K562 (cell line): ENCODE measurements around the gene INTS6. TPM values are rescaled to one million over a fixed set of nuclear protein-coding genes. Genes with fewer than 3 reads are reported as not detected.

Experiments used
- DIDO1 ChIP-seq: fragments of 450-650 bp; IDR thresholded peaks from 2 replicates; pipeline ENCODE4 v1.6.1; 2016; ENCODE audit warnings: low read depth, missing biosample characterization, missing genetic modification characterization
- ESRRB ChIP-seq: fragments of 250-450 bp; sonication (Bioruptor Pico); IDR thresholded peaks from 2 replicates; pipeline ENCODE4 v1.5.0; 2020; ENCODE audit warnings: mild to moderate bottlenecking, moderate library complexity, borderline replicate concordance
- FOXK2 ChIP-seq, 2 experiments: fragments of 450-650 bp; IDR thresholded peaks in 1 of 2; conservative IDR thresholded peaks in 1 of 2; 2 replicates each; pipeline ENCODE4 v1.6.1; 2016; ENCODE audit warnings: low read depth in 2 of 2, mild to moderate bottlenecking in 1 of 2
- HDAC3 ChIP-seq: fragments of 450-650 bp; IDR thresholded peaks from 2 replicates; pipeline ENCODE4 v1.6.1; 2018; ENCODE audit warnings: borderline replicate concordance, mild to moderate bottlenecking, moderate library complexity; ENCODE audit not compliant: partially characterized antibody
- HNRNPLL ChIP-seq: fragments of 200-400 bp; formaldehyde crosslinking; IDR thresholded peaks from 2 replicates; pipeline ENCODE4 v1.6.1; 2017; ENCODE audit warnings: low read length, low read depth, mild to moderate bottlenecking; ENCODE audit not compliant: poor library complexity, severe bottlenecking
- MTF1 ChIP-seq: fragments of 250-450 bp; sonication (Bioruptor Pico); IDR thresholded peaks from 2 replicates; pipeline ENCODE4 v1.9.0; 2021; ENCODE audit warnings: moderate library complexity, mild to moderate bottlenecking, inconsistent platforms, borderline replicate concordance
- PHB ChIP-seq: fragments of 250-450 bp; sonication (Bioruptor Pico); IDR thresholded peaks from 2 replicates; pipeline ENCODE4 v1.5.0; 2021
- RUNX1 ChIP-seq: sonication (generic); IDR thresholded peaks from 2 replicates; pipeline ENCODE4 v1.6.1; 2016; ENCODE audit warnings: antibody characterized with exemption, low read depth
- ZBED1 ChIP-seq: IDR thresholded peaks from 2 replicates; pipeline ENCODE4 v1.6.1; 2014
- ZNF140 ChIP-seq: fragments of 250-450 bp; sonication (Bioruptor Pico); IDR thresholded peaks from 2 replicates; pipeline ENCODE4 v1.8.0; 2021; ENCODE audit warnings: moderate library complexity, mild to moderate bottlenecking, inconsistent platforms
- polyA plus RNA-seq, 8 experiments: library from polyadenylated mRNA; depleted of rRNA in 4 of 8; stranded (reverse) in 5 of 8; unstranded in 3 of 8; fragments of >200 nt; fragmentation: Nextera tagmentation in 2 of 8; fragmentation: Illumina TruSeq in 1 of 8; extraction: Ambion mirVana in 2 of 8; extraction: Trizol in 1 of 8; gene quantifications; 2 replicates each; pipeline versions ENCODE4 v1.2.1 to v1.2.3, GENCODE V29; 2011 to 2014; ENCODE audit warnings: inconsistent platforms in 1 of 8, missing spikeins in 1 of 8
- total RNA-seq, 7 experiments: library from RNA; depleted of rRNA in 6 of 7; stranded (reverse); fragments of >200 nt in 6 of 7; fragmentation: Illumina TruSeq in 2 of 7; extraction: Trizol in 2 of 7; gene quantifications; 2 replicates each; pipeline versions ENCODE4 v1.2.1 to v1.2.3, GENCODE V29; 2011 to 2021; ENCODE audit warnings: low replicate concordance in 1 of 7
- TF ChIP-seq, protein P1 (sequence below), 2 experiments: IDR thresholded peaks; 2 replicates each; pipeline ENCODE4 v1.6.1; 2012; ENCODE audit warnings: improper control_type of control experiment in 2 of 2, low read depth in 2 of 2, low read length in 2 of 2, borderline replicate concordance in 1 of 2
- TF ChIP-seq, protein P2 (sequence below), 2 experiments: IDR thresholded peaks; 2 replicates each; pipeline ENCODE4 v1.6.1; 2011; ENCODE audit warnings: borderline replicate concordance in 1 of 2, control low read depth in 1 of 2, low read depth in 1 of 2, low read length in 1 of 2, mild to moderate bottlenecking in 1 of 2, mixed read lengths in 1 of 2, moderate library complexity in 1 of 2; ENCODE audit not compliant: insufficient read depth in 1 of 2, insufficient read length in 1 of 2, poor library complexity in 1 of 2, severe bottlenecking in 1 of 2; ENCODE audit errors: extremely low read depth in 1 of 2
- TF ChIP-seq, protein P3 (sequence below): fragments of 450-650 bp; IDR thresholded peaks from 2 replicates; pipeline ENCODE4 v1.6.1; 2016; ENCODE audit warnings: antibody characterized with exemption

Gene INTS6
- total and polyA plus RNA-seq, 9 of the 15 experiments (the other 6 are each of a cell fraction or from before 2014, with no cell fraction given), result 3.7 to 29.8 (median 16.1) TPM

GRCh38 chr13:51453959-51454703, 1.3 kb upstream of the INTS6 start (continued):
- TF ChIP-seq, protein P1, sequence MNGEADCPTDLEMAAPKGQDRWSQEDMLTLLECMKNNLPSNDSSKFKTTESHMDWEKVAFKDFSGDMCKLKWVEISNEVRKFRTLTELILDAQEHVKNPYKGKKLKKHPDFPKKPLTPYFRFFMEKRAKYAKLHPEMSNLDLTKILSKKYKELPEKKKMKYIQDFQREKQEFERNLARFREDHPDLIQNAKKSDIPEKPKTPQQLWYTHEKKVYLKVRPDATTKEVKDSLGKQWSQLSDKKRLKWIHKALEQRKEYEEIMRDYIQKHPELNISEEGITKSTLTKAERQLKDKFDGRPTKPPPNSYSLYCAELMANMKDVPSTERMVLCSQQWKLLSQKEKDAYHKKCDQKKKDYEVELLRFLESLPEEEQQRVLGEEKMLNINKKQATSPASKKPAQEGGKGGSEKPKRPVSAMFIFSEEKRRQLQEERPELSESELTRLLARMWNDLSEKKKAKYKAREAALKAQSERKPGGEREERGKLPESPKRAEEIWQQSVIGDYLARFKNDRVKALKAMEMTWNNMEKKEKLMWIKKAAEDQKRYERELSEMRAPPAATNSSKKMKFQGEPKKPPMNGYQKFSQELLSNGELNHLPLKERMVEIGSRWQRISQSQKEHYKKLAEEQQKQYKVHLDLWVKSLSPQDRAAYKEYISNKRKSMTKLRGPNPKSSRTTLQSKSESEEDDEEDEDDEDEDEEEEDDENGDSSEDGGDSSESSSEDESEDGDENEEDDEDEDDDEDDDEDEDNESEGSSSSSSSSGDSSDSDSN (IDR thresholded peaks at IDR 0.05; ENCODE audit: borderline replicate concordance in 1 of 2, low read depth in 2 of 2, low read length in 2 of 2), result no peak
- TF ChIP-seq ESRRB (CRISPR knock-in tag) (no peak), MTF1 (CRISPR knock-in tag) (no peak), HDAC3 (no peak), RUNX1 (no peak), ZNF140 (no peak), PHB (no peak), DIDO1 (tag) (no peak), ZBED1 (no peak), HNRNPLL (peak; percentile 50), FOXK2 (conservative IDR thresholded peaks at IDR 0.05 in 1 of 2, IDR thresholded peaks at IDR 0.05 in 1 of 2; ENCODE audit: low read depth in 2 of 2) (no peak)
- TF ChIP-seq, protein P2, sequence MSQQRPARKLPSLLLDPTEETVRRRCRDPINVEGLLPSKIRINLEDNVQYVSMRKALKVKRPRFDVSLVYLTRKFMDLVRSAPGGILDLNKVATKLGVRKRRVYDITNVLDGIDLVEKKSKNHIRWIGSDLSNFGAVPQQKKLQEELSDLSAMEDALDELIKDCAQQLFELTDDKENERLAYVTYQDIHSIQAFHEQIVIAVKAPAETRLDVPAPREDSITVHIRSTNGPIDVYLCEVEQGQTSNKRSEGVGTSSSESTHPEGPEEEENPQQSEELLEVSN (IDR thresholded peaks at IDR 0.05; ENCODE audit: borderline replicate concordance in 1 of 2, extremely low read depth in 1 of 2, insufficient read depth in 1 of 2, insufficient read length in 1 of 2, low read depth in 1 of 2, low read length in 1 of 2, poor library complexity in 1 of 2, severe bottlenecking in 1 of 2), result peak in 1 of 2 experiments; percentile 13
- TF ChIP-seq, protein P3, sequence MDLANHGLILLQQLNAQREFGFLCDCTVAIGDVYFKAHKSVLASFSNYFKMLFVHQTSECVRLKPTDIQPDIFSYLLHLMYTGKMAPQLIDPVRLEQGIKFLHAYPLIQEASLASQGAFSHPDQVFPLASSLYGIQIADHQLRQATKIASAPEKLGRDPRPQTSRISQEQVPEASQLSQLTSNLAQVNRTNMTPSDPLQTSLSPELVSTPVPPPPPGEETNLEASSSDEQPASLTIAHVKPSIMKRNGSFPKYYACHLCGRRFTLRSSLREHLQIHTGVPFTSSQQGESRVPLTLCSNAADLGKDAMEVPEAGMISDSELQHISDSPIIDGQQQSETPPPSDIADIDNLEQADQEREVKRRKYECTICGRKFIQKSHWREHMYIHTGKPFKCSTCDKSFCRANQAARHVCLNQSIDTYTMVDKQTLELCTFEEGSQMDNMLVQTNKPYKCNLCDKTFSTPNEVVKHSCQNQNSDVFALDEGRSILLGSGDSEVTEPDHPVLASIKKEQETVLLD, result no peak
